Stimulated activated CD4-positive, alpha-beta T cell treated with anti-CD3 and anti-CD28 coated beads, TNF-alpha, amount 100 ng/mL, for 48 hours (primary cell): Measurements from ENCODE around the gene CRTC1.

Experiments used
- DNase-seq, 3 donors: peaks; one replicate each; pipeline ENCODE4 v3.0.0-alpha.2; 2020; ENCODE audit warnings: low read depth in 3 of 3

The CRTC1 gene

DNA sequence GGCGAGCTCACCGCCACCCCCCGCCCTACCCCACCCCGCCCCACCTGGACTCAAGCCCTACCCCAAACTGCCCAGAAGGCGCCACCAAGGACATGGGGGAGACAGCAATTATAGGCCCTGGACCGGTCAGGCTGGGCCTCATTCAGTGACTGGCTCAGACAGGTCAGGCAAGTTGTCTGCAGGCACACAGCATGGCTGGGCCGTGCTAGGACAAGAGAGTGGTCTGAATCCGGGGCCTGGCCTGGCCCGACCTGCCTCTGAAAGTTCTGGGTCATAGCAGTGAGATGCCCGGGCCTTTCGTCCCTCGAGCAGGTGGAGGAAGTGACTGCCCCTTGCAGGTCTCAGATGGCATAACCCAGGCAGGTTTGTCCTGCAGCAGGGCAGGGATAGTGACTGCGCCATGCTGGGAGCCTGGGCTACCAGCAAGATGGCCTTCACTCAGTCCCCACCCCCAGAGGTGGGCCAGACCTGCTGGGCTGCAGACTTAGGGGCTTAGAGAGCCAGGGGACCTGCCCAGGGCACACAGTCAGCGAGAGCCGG lies 86.6 kb downstream of the CRTC1 start:
- no peak for DNase-seq

DNA sequence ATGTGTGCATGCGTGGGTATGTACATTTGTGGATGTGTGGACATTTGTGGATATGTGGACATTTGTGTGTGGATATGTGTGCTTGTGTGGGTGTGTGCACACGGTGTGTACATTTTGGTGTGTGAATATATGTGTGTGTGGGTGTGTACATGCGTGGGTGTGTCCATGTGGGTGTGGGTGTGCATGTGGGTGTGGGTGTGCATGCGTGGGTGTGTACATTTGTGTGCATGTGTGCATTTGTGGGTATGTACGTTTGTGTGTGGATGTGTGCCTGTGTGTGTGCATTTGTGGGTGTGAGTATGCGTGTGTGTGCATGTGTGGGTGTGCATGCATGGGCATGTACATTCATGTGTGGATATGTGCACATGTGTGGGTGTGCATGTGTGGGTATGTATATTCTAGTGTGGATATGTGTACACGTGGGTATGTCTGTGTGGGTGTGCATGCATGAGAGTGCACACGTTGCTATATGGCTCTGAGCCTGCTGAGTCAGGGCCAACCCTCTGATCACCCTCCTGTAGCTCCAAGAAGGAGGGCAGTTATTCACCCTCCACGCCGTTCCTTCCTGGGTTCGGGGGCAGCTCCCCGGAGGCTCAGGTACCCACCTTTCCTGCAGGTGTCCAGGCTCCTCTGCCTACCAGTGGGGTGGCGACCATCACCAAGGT lies 87.3 kb downstream of the CRTC1 start:
- no peak for DNase-seq

DNA sequence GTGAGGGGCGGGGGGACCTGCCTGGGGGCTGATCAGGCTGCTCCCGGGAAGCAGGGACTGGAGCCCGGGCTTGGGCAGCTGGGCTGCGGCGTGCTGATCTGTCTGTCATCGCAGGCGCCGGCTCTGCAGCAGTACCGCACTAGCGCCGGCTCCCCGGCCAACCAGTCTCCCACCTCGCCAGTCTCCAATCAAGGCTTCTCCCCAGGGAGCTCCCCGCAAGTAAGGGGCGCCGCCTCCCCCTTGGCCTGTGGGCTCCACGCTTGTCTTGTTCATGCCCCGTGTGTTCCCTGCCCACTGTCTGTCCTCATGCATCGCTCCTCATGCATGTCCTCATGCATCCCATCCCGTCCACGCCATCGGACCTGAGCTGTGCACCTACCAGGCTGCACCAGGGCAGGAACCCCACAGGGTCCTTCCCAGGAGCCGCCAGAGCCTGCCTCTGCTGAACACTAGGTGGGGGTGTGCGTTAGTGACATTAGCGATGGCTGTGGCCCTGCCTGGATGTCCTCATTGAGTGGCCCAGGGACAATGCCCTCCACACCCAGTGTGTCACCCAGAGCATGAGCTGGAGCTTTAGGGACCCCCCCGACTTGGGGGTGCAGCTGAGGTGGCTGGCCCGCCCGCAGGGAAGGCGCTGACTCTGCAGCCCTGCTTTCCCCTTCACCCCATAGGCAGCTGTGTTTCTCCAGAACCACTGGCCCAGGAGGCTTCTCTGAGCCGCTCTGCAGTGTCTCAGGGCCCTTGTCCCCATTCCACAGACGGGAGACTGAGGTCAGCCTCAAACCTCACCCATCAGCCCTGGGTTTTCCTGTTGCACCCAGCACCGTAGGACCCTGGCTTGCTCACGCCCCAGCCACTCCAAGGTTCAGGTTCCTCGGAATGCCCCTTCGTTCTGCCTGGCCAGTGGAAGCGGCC lies 88.1 kb downstream of the CRTC1 start:
- no peak for DNase-seq

DNA sequence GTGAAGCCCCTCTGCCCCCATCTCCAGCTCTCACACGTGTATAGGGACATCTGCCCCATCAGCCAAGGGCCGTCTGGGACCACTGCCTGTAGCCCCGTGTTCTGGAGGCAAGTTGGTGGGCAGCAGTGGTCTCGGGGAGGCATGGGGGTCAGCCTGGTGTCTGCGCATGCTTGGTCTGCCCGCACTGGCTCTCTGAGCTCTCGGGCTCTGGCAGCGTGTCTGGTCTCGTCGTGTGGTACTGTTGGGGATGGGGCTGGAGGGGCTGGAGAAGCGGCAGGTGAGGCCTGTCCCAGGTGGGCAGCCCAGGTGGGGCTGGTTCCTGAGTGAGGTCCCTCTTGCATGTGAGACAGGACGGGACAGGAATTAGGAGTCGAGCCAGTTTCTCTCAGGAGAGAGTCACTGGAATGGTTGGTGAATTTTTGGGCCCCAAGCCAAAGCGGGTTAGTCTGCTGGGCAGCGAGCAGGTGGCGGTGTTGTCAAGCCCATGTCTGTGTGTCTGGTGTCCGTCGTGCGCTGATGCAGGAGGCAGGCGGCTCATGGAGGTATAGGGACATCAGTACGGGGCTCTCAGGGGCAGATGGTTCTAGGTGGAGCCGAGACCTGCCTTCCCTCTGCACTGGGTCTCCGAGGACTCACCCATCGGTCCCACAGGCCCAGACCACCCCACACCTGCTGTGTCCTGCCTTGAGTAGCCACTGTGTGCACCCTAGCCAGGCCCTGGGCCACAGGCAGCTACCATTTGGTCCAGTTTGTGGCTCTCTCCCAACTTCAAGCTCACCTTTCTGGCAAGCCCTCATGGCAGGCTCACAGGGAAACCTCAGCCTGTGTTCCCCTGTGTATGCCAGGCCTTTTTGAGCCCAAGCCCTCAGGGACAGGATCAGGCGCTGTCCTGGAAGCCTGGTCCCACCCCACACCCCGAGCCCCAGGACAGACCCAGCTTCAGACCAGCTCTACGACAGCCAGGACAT lies 89.4 kb downstream of the CRTC1 start:
- DNase-seq: no peak

DNA sequence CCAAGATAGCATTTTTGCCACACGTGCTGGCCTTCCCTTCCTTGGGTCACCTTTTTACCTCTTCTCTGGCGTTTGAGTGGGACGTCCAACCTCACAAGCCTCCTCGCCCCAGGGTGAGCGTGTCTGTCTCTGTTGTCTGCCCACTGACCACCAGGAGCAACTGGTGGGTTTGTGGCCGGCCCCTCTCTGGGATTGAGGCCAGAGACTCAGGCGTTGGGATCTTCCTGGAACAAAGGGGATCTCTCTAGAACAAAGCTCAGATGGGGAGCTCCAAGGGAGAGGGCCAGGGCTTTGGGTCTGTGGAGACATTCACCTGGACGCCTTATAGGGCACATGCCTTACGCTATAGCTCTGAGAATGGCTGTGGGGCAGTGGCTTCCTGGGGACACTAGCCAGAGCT lies 90.2 kb downstream of the CRTC1 start:
- no peak for DNase-seq

DNA sequence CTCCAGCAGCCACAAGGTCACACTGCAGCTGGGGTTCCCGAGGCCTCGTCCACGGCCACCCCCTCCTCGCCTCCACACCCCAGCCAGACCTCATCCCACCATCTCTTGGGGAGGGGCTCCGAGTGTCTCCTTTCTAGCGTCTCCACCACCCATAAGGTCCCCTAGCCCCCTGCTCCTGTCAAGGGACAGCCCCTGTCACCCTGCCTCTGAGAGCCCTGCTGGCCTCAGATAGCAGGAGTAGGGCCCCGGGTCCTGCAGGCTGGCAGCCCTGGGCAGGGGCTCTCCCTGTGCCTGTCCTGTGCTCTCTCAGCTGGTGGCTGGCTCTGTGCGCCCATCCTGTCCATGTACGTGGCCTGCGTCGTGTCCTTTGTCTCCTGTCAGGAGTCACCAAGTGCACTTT lies 90.6 kb downstream of the CRTC1 start:
- no peak for DNase-seq

DNA sequence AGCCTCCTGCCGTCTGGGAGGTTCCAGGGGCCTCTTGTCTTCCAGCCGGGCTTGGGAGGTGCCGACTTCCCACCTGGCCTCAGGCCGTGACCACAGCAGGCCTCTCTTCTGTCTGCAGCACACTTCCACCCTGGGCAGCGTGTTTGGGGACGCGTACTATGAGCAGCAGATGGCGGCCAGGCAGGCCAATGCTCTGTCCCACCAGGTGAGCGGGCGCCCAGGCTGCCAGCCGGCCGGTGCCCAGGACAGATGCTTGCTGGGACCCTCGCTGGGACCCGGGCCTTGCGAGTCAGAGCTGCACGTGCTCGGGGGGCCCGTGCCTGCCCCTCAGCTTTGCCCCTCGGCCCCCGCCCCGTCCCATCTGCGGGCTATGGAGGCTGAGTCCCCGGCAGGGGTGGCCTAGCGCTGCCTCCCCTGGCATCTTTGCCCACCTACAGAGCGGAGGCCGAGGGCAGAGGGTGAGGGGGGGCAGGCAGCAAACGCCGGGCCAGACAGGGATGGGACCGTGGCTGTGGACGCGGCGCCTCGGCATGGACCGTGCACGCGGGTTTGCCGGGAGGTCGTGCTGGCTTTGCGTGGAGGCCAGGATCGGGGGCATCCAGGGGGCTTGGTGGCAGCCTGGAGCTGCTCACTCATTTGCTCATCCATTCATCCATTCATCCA lies 91.4 kb downstream of the CRTC1 start:
- no peak for DNase-seq

DNA sequence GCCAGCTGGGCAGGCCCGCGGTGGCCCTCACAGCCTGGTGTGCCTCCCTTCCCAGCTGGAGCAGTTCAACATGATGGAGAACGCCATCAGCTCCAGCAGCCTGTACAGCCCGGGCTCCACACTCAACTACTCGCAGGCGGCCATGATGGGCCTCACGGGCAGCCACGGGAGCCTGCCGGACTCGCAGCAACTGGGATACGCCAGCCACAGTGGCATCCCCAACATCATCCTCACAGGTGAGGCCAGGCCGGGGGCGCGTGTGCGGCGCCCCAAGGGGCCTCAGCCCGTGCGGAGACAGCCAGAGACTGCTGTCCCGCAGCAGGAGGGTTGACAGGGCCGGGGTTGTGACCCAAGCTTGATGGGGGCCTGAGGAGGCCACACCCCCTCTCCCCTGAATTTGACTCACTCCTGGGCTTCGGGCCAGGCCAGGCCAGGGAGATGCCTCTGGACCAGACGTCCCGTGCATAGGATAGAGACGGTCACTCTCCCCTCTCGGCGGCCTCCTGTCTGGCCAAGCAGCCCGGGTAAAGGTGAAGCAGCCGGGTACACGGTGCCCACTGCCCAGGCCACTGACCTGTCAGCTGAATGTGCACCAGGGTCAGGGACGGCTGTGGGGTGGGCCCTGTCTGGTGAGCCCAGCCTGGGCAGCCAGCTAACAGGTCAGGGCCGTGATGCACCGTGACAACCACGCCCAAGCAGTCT lies 92.3 kb downstream of the CRTC1 start:
- no peak for DNase-seq

DNA sequence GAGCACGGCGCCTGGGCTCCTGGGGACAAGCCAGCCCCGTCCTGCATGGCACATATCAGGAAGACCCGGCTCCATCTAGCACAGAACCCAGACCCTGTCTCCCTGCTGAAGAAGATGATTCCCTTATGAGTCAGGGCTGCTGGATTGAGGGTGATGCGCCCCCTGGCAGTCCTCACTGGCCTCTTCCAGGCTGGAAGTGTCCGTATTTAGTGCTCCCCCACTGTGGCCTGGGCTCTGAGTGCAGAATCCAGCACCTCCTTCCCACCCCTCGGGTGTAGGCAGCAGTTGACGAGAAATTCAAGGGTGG lies 92.8 kb downstream of the CRTC1 start:
- no peak for DNase-seq

DNA sequence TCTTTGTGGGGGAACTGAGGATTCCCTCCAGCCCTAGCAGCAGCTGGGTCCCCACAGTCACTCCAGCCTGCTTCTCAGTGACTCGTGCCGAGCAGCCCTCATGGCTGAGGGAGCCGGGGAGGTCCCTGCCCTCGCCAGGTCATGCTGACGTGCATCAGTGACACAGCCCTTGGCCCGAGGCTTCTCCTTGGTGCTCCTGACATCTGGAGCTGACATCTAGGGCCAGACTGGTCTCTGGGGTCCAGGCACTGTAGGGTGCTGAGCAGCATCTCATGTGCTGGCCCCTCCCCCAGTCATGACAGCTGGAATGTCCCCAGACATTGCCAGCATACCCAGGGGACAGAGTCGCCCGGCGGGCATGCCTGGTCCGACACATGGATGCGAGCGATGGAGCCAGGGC lies 93.3 kb downstream of the CRTC1 start:
- DNase-seq: no peak

DNA sequence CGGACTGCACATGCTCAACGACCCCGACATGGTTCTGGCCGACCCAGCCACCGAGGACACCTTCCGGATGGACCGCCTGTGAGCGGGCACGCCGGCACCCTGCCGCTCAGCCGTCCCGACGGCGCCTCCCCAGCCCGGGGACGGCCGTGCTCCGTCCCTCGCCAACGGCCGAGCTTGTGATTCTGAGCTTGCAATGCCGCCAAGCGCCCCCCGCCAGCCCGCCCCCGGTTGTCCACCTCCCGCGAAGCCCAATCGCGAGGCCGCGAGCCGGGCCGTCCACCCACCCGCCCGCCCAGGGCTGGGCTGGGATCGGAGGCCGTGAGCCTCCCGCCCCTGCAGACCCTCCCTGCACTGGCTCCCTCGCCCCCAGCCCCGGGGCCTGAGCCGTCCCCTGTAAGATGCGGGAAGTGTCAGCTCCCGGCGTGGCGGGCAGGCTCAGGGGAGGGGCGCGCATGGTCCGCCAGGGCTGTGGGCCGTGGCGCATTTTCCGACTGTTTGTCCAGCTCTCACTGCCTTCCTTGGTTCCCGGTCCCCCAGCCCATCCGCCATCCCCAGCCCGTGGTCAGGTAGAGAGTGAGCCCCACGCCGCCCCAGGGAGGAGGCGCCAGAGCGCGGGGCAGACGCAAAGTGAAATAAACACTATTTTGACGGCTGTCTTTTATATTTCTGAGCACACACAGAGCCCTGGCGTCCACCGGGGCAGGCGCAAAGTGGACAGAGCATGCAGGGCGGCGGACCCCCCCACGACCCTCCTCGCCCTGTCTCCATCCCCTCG lies 94.0 kb downstream of the CRTC1 start:
- DNase-seq: no peak

DNA sequence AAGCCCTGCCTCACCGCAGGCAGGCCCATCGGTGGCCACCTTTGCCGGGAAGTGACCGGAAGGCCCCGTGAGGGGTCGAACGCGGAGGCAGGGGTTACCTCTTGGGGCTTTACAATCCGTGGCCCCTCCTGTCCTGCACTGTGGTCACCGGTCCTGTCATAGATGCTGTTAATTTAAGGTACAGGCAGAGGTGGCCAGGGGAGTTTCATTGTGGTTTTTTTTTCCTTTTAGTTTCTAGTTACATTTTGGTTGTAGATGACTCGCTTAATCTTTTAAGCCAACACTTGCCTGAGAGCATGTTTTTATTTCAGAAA lies 94.6 kb downstream of the CRTC1 start:
- no peak for DNase-seq

DNA sequence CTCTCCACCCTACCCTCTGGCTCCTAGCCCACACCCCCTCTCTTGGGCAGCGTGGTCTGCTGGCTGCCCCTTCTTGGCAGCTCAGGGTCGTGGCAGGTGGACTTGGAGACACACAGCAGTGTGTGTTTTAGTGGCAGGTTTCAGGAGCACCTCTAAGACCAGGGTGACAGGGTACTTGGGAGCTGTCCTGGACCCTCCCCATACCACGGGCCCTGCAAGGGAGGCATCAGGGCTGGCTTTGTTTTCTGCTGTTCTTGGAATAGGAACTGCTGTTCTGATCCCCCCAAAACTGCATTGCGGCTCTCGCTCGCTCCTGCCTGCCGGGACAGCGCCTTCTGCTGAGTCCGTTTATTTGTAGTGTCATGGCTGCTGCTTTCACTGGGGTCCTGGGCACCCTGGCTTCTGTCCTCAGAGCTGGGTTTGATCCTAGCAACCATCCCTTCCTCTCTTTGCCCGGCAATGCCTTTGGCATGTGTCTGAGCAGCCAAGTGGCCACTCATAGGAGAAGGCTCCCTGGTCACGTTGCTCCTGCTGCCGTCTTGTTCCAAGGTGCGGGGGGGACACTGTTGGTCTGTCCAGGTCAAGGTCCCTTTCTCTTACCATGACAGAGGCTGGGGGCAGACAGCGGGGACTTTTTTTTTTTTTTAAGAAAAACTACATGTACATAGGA lies 95.5 kb downstream of the CRTC1 start:
- DNase-seq: no peak

DNA sequence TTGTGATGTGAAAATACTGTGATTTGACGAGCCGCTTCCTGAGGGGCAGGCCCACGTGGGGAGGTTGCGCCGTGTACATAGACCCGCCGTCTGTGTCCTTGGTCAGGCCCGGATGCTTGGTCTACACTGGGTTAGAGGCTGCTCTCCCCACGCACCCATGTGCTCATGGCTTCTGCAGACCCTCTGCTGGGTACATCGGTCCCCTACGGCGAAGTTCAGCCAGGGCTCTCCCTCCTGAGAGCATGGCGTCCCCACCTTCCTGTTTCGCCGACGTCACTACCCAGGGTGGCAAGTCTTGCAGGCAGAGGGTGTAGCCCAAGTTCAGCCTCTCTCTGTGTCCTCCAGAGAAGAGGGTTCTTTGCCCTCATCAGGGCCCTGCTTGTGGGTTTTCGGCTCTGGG lies 96.6 kb downstream of the CRTC1 start:
- no peak for DNase-seq

DNA sequence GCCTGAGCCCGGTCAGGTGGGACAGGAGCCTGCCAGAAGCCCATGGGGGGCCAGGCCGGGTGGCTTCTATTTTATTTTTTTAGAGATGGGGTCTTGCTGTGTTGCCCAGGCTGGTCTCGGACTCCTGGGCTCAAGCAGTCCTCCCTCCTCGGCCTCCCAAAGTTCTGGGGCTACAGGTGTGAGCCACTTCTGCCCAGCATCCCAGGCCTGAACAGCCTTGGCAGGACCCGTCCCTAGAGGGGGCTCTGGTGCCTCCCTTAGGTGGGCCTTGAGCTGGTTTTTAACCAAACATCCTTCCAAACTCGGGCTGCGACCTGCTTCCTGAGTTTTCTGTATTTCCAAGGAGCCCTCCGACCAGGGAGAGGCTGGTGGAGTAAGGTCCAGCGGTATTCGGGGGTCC lies 97.2 kb downstream of the CRTC1 start:
- DNase-seq: no peak

DNA sequence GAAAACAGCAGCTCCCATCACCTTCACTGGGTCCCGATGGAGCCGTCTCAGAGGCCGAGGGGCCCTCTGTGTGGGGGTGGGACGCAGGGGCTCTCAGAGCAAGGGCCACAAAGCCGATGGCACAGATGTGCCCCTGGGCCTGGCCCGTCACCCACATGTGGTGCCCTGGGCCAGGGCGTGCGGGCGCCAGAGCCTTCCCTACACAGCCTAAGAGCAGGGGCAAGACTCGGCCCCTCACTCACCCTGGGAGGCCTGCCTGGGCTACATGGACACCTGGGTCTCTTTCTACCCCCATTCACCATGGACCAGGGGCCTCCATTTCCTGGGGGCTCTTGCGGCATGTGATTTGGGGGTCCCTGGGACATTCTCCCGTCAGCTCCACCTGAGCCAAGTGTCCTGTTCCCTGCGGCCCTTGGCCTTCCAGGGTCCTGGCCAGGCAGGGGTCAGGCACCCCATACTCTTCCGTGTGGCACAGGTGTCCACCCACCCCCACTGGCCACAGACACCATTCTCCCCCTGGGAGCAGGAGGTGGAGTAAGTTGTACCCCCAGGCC lies 97.6 kb downstream of the CRTC1 start:
- DNase-seq: no peak

DNA sequence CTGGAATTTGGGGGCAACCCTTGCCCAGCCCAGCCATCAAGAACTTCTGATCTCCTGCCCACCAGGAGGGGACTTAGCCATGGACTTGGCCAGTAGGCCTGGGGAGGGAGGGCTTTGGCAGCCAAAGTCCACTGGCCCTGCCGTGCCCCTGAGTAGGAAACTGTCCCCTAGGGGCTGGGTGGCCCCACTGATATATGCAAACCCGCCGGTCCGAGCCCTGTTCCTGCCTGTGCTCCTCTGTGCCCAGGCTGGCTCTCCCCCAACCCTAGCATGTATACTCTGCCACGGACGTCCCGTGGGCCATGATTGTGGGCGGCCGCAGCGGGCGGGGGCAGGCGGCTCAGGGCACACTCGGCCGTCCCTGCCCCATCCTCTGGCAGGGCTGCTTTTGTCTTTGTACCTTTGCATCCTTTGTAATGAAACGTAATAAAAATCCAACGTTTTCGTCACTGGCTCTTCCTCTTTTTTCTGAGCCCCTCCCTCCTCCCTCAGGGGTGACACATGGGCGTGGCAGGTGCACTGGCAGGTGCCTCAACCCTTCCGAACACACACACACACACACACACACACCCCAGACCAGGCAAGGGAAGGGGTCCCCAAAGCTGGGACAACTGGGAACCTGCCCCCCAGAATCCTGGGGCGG lies 98.5 kb downstream of the CRTC1 start:
- DNase-seq: no peak

DNA sequence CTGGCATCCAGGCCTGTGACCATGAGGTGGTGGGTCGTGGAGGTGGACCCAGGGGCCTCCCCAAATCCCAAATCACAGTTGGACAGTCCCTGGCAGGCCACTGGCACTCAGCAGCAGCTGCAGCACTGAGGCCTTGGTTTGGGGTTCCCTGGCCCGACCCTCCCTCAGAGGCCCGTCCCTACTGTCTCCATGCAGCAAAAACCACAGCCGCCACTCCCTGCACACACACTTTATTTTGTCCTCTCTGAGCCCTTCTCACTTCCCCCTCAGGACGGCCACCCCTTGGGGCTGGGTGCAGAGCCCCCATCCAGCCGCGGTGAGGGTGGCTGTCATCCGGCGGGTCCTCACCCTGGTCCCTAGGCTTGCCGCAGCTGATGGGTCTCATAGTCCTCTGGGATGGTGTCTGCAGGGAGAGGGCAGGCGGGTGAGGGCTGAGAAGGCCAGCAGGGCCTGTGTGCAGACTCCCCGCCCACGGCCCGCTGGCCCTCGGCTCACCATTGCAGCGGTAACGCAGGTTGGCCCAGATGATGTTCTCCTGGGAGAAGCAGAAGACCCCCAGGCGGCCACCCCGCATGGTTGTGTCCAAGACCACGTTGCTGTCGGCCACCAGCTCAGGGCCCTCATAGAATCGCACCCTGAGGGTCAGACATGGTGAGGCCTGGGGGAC lies 99.2 kb downstream of the CRTC1 start:
- no peak for DNase-seq
